ENCODE data around the gene GBP3. TPM values are rescaled to one million over a fixed set of nuclear protein-coding genes. Genes with fewer than 3 reads are reported as not detected.

The GBP3 gene
- total RNA-seq, result 10 to 100 TPM; 15.5 to 22.8 (median 17.6) TPM

- TF ChIP-seq, protein P1, sequence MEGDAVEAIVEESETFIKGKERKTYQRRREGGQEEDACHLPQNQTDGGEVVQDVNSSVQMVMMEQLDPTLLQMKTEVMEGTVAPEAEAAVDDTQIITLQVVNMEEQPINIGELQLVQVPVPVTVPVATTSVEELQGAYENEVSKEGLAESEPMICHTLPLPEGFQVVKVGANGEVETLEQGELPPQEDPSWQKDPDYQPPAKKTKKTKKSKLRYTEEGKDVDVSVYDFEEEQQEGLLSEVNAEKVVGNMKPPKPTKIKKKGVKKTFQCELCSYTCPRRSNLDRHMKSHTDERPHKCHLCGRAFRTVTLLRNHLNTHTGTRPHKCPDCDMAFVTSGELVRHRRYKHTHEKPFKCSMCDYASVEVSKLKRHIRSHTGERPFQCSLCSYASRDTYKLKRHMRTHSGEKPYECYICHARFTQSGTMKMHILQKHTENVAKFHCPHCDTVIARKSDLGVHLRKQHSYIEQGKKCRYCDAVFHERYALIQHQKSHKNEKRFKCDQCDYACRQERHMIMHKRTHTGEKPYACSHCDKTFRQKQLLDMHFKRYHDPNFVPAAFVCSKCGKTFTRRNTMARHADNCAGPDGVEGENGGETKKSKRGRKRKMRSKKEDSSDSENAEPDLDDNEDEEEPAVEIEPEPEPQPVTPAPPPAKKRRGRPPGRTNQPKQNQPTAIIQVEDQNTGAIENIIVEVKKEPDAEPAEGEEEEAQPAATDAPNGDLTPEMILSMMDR (IDR thresholded peaks at IDR 0.05; ENCODE audit: low read depth), result no peak
These were observed at the start of gene GBP3 for GRCh38 chr1:89022167-89022959. TSS of gene GBP3 (minus strand) at chr1:89022866. CDS start at chr1:89020721, 2,145 bp downstream.

- TF ChIP-seq, protein P1 (IDR thresholded peaks at IDR 0.05; ENCODE audit: low read depth), result no peak
These were observed 47.8 kb upstream of the GBP3 start for GRCh38 chr1:89070509-89070908.

DNA sequence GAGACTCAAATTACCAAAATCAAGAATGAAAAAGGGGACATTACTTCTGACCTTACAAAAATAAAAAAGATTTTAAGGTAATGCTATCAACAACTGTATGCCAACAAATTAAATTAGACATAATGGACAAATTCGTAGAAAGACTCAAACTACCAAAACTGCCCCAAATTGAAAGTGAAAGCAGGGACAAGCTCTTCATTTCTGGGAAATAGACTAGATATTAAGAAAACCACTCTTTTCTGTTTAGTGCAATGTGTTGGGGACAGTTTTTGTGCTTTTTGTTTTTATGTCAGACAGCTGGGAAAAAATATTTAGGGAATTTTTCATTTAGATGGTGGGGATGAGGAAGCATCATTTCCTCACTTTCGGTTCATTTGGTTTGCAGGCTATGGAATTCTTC lies 47.3 kb upstream of the GBP3 start:
- TF ChIP-seq, protein P1 (IDR thresholded peaks at IDR 0.05; ENCODE audit: low read depth), result no peak

- TF ChIP-seq, protein P1 (IDR thresholded peaks at IDR 0.05; ENCODE audit: low read depth), result no peak
These were observed 45.6 kb upstream of the GBP3 start for GRCh38 chr1:89068291-89068690.

GRCh38 chr1:89065079-89065868 lies 42.6 kb upstream of the GBP3 start, which contains the start of gene GBP1:
TSS of gene GBP1 (minus strand) at chr1:89065208. CDS start at chr1:89063234, 1,974 bp downstream.
- TF ChIP-seq, protein P1 (IDR thresholded peaks at IDR 0.05; ENCODE audit: low read depth), result no peak

DNA sequence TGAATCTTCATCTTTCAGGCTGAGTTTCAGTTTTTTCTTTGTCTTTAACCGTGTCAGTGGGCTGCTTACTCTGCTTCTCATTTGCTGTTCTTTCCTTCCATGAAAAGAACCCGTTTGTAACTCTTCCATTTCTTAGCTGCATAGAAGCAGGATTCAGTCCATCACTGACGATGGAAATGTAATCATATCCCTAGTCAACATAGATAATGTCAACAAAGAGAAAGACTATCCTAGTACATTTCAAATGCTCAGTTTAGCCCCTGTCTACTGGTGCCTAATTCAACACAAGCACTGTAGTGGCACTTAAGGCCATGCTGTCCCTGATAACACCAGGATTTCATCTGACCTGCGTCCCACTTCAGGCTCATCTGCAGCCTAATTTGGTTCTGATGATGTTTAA lies 42.0 kb upstream of the GBP3 start:
- TF ChIP-seq, protein P1 (IDR thresholded peaks at IDR 0.05; ENCODE audit: low read depth), result no peak

DNA sequence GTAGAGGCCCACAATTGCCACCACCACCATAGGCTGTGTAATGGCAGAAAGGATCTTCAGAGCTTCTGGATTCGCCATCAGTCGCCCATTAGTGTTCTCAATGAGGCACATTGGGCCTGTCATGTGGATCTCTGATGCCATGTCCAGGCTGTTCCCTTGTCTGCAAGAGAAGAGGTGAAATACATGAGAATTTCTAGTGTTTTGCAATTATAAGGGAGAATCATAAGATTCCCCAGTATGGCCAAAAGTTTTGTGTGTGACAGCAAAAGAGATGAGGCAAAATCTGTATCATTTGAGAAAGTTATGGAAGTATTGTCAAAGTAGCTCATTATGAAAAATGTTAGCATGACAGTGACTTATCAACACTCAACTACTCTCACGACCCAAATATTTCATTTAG lies 40.4 kb upstream of the GBP3 start:
- TF ChIP-seq, protein P1 (IDR thresholded peaks at IDR 0.05; ENCODE audit: low read depth), result no peak
